NB4 (cell line): Measurements from ENCODE around the gene PSPC1.

Experiments used
- CTCF ChIP-seq: IDR thresholded peaks from one replicate; pipeline ENCODE4 v1.5.1; 2012; ENCODE audit warnings: low read depth, low read length
- POLR2A ChIP-seq: IDR thresholded peaks from 2 replicates; pipeline ENCODE4 v1.6.1; 2011; ENCODE audit warnings: mild to moderate bottlenecking; ENCODE audit not compliant: insufficient read length; ENCODE audit errors: extremely low read depth

- TF ChIP-seq CTCF (no peak), POLR2A (no peak)
Measured at GRCh38 chr13:19737844-19738557, 44.7 kb downstream of the PSPC1 start.
